Kidney (tissue), 14 donors: ENCODE data around the gene CPSF7. TPM values are rescaled to one million over a fixed set of nuclear protein-coding genes. Genes with fewer than 3 reads are reported as not detected.

Experiments
- DNase-seq, 5 donors: peaks; one replicate each; pipeline ENCODE4 v3.0.0-alpha.2; 2013 to 2020
- FAIRE-seq: peaks from 2 replicates; lab custom pipeline; 2012; peaks lifted over from hg19 to GRCh38; lab: Jason Lieb, UNC
- H3K27ac ChIP-seq, 2 donors: one replicate each; pipeline ENCODE4 v1.7.0; 2013; ENCODE audit warnings: low read depth in 2 of 2, low read length in 2 of 2, inconsistent platforms in 1 of 2
- H3K27me3 ChIP-seq: one replicate; pipeline ENCODE4 v1.7.1; 2013; ENCODE audit warnings: low read length, inconsistent platforms; ENCODE audit not compliant: control insufficient read depth, insufficient read depth
- H3K36me3 ChIP-seq, 3 donors: one replicate each; pipeline versions ENCODE4 v1.7.0 to v1.7.1; 2013; ENCODE audit warnings: low read length in 3 of 3, control low read depth in 1 of 3, inconsistent platforms in 1 of 3; ENCODE audit not compliant: insufficient read depth in 3 of 3, control insufficient read depth in 2 of 3
- H3K4me1 ChIP-seq, 3 donors: one replicate each; pipeline versions ENCODE4 v1.7.0 to v1.7.1; 2013; ENCODE audit warnings: low read length in 3 of 3, inconsistent platforms in 1 of 3, low read depth in 1 of 3; ENCODE audit not compliant: control insufficient read depth in 2 of 3, insufficient read depth in 2 of 3
- H3K4me3 ChIP-seq, 3 donors: one replicate each; pipeline versions ENCODE4 v1.7.0 to v1.8.1; 2013; ENCODE audit warnings: low read length in 3 of 3, control low read depth in 1 of 3, inconsistent platforms in 1 of 3
- H3K9ac ChIP-seq, 3 donors: one replicate each; pipeline versions ENCODE4 v1.7.0 to v1.7.1; 2013; ENCODE audit warnings: low read length in 3 of 3, control low read depth in 1 of 3, inconsistent platforms in 1 of 3
- H3K9me3 ChIP-seq, 3 donors: one replicate each; pipeline versions ENCODE4 v1.7.0 to v1.7.1; 2013; ENCODE audit warnings: low read length in 3 of 3, control low read depth in 1 of 3, inconsistent platforms in 1 of 3; ENCODE audit not compliant: control insufficient read depth in 2 of 3, insufficient read depth in 1 of 3
- CTCF ChIP-seq: IDR thresholded peaks from 3 replicates; pipeline ENCODE4 v1.5.1; 2012; ENCODE audit warnings: mild to moderate bottlenecking, moderate library complexity, borderline replicate concordance; ENCODE audit not compliant: insufficient read depth; ENCODE audit errors: extremely low read depth
- intact Hi-C: fragments of 100-400 bp; cut with DNase I; formaldehyde crosslinking; loops from one replicate; pipeline ENCODE4 v1.11.1; 2022
- polyA plus RNA-seq: library from polyadenylated mRNA; stranded (reverse); fragments of 350-450 nt; fragmentation: Illumina TruSeq; extraction: RNeasy Lipid Tissue Mini Kit (QIAGEN cat#74804); gene quantifications from one replicate; pipeline ENCODE4 v1.2.3, GENCODE V29; 2014; ENCODE audit warnings: low read depth, low replicate concordance; ENCODE audit not compliant: insufficient read depth
- total RNA-seq: library from RNA; stranded (reverse); fragmentation: NEBNext Ultra II Directional; extraction: Animal tissue kit (Norgen Biotek cat#: 25700); gene quantifications from one replicate; pipeline ENCODE4 v1.2.1, GENCODE V29; 2021
- donor health status: control.
- donor health status: control.
- donor health status: control.
- donor health status: control.
- donor health status: control.
- donor health status: DM: yes; HTN: yes; CAD: no.
- donor health status: Normal renal cell carcinoma (clear cell type).

CPSF7 gene
- total and polyA plus RNA-seq, 2 donors from 2014 or later = 28.4 to 94.5 TPM

- no peaks in the 10 kb centered on the region for H3K9me3 ChIP-seq
- DNase-seq (no peak), FAIRE-seq (no peak)
- H3K27me3 ChIP-seq = no peaks in the 10 kb centered on the region
- no peak for TF ChIP-seq CTCF
- peaks cover 8 to 69% (median 55%) of the 10 kb centered on the region in 3 donors for H3K36me3 ChIP-seq
- H3K9ac ChIP-seq = no peak overlapping the region
- H3K27ac ChIP-seq = no peak overlapping the region
- no peaks in the 10 kb centered on the region for H3K4me1 ChIP-seq
- intact Hi-C loops = no loop called here
- no peak overlapping the region for H3K4me3 ChIP-seq
Observed at GRCh38 chr11:61406067-61406466, 23.7 kb downstream of the CPSF7 start.

- peaks cover 6 to 59% (median 47%) of the 10 kb centered on the region in 3 donors for H3K36me3 ChIP-seq
- no peak for FAIRE-seq
- no peak for TF ChIP-seq CTCF
Observed at GRCh38 chr11:61404641-61405040, 25.1 kb downstream of the CPSF7 start.

GRCh38 chr11:61404103-61404502 is 25.7 kb downstream of the CPSF7 start:
- TF ChIP-seq CTCF = no peak
- Histone ChIP-seq H3K27me3 (no peaks in the 10 kb centered on the region), H3K27ac (no peak overlapping the region), H3K4me3 (no peak overlapping the region), H3K36me3 (peaks cover 6 to 59% (median 47%) of the 10 kb centered on the region in 3 donors), H3K4me1 (no peaks in the 10 kb centered on the region), H3K9ac (no peak overlapping the region), H3K9me3 (no peaks in the 10 kb centered on the region)
- FAIRE-seq (no peak), DNase-seq (no peak)
- intact Hi-C loops = no loop called here

More at GRCh38 chr11:61404641-61405040, 25.1 kb downstream of the CPSF7 start:
- no peak for DNase-seq
- no peak overlapping the region for H3K4me3 ChIP-seq
- no peaks in the 10 kb centered on the region for H3K27me3 ChIP-seq
- no peaks in the 10 kb centered on the region for H3K4me1 ChIP-seq
- no peak overlapping the region for H3K27ac ChIP-seq
- no peaks in the 10 kb centered on the region for H3K9me3 ChIP-seq
- intact Hi-C loops = no loop called here
- H3K9ac ChIP-seq = no peak overlapping the region

GRCh38 chr11:61403658-61404057 is 26.1 kb downstream of the CPSF7 start:
- Histone ChIP-seq H3K27ac (no peak overlapping the region), H3K4me1 (no peaks in the 10 kb centered on the region), H3K9me3 (no peaks in the 10 kb centered on the region), H3K4me3 (no peak overlapping the region), H3K27me3 (no peaks in the 10 kb centered on the region), H3K9ac (no peak overlapping the region), H3K36me3 (peaks cover 6 to 57% (median 45%) of the 10 kb centered on the region in 3 donors)
- no peak for FAIRE-seq
- intact Hi-C loops = no loop called here
- TF ChIP-seq CTCF = no peak
- no peak for DNase-seq
